ENCODE measurements around the gene TTC13.

- TF ChIP-seq ZFP90 (CRISPR knock-in tag; IDR thresholded peaks at IDR 0.05; ENCODE audit: borderline replicate concordance) (no peak), CTCF (CRISPR knock-in tag; IDR thresholded peaks at IDR 0.05) (no peak), ZFP1 (CRISPR knock-in tag; IDR thresholded peaks at IDR 0.05) (no peak), ZNF335 (CRISPR knock-in tag; IDR thresholded peaks at IDR 0.05) (no peak), POLR2AphosphoS2 (IDR thresholded peaks at IDR 0.05; ENCODE audit: low read depth, low read length) (no peak), TARDBP (CRISPR knock-in tag; IDR thresholded peaks at IDR 0.05) (no peak), ZBTB44 (CRISPR knock-in tag; IDR thresholded peaks at IDR 0.05) (no peak), ZNF652 (CRISPR knock-in tag; IDR thresholded peaks at IDR 0.05; ENCODE audit: borderline replicate concordance, low read depth) (no peak), ATF5 (CRISPR knock-in tag; IDR thresholded peaks at IDR 0.05; ENCODE audit: low read depth) (no peak), ZNF296 (CRISPR knock-in tag; conservative IDR thresholded peaks at IDR 0.05) (no peak), JUN (CRISPR knock-in tag; IDR thresholded peaks at IDR 0.05) (no peak), ZBTB26 (CRISPR knock-in tag; IDR thresholded peaks at IDR 0.05; ENCODE audit: borderline replicate concordance) (no peak)
Measured at GRCh38 chr1:230884646-230885045, 94.0 kb downstream of the TTC13 start.
